Heart right ventricle (tissue), 16 donors: ENCODE results near the gene UXT. TPM values are rescaled to one million over a fixed set of nuclear protein-coding genes. Genes with fewer than 3 reads are reported as not detected.

ENCODE experiments used
- ATAC-seq, 8 donors: fragments of 200-7000 bp; cut with Tn5 transposase; one replicate each; pipeline ENCODE4 v1.9.1; 2020; ENCODE audit warnings: mild to moderate bottlenecking in 8 of 8, moderate library complexity in 8 of 8, moderate number of reproducible peaks in 1 of 8
- DNase-seq, 2 donors: peaks; one replicate each; pipeline ENCODE4 v3.0.0-alpha.2; 2020
- H3K27ac ChIP-seq, 10 donors: fragments of 200-600 bp; sonication (generic) in 2 of 10; one replicate each; pipeline versions ENCODE4 v1.5.0 to v1.8.0; 2020 to 2022; ENCODE audit warnings: mild to moderate bottlenecking in 3 of 10
- H3K27me3 ChIP-seq, 7 donors: fragments of 200-600 bp; one replicate each; pipeline ENCODE4 v1.8.0; 2021 to 2022; ENCODE audit warnings: mild to moderate bottlenecking in 2 of 7
- H3K36me3 ChIP-seq, 9 donors: fragments of 200-600 bp; sonication (generic) in 1 of 9; one replicate each; pipeline versions ENCODE4 v1.5.0 to v1.8.0; 2020 to 2022; ENCODE audit warnings: mild to moderate bottlenecking in 2 of 9
- H3K4me1 ChIP-seq, 9 donors: fragments of 200-600 bp; sonication (generic) in 1 of 9; one replicate each; pipeline versions ENCODE4 v1.5.0 to v1.8.0; 2020 to 2022; ENCODE audit warnings: mild to moderate bottlenecking in 4 of 9
- H3K4me3 ChIP-seq, 10 donors: fragments of 200-600 bp; sonication (generic) in 2 of 10; one replicate each; pipeline versions ENCODE4 v1.5.0 to v1.8.0; 2020 to 2022; ENCODE audit warnings: mild to moderate bottlenecking in 7 of 10, moderate library complexity in 2 of 10
- H3K9me3 ChIP-seq, 11 donors: fragments of 200-600 bp in 10 of 11; sonication (generic) in 2 of 11; one replicate each; pipeline versions ENCODE4 v1.5.0 to v1.8.0; 2013 to 2022; ENCODE audit warnings: mild to moderate bottlenecking in 2 of 11, control low read depth in 1 of 11, moderate library complexity in 1 of 11
- WGBS, 2 donors: extraction: QIAGEN DNeasy Blood & Tissue Kit; methylation state at CpG; one replicate each; pipeline ENCODE4 v1.1.7; 2013; ENCODE audit warnings: inconsistent platforms in 1 of 2; 5-methylcytosine and 5-hydroxymethylcytosine counted together
- intact Hi-C, 10 donors: fragments of 100-400 bp; cut with DNase I; formaldehyde crosslinking; loops; one replicate each; pipeline versions ENCODE4 v1.11.1 to v1.14.2; 2022
- polyA plus RNA-seq, 2 donors: library from polyadenylated mRNA; stranded (reverse); fragments of 200-250 nt; gene quantifications; one replicate each; pipeline ENCODE4 v1.2.3, GENCODE V29; 2013
- total RNA-seq, 10 donors: library from RNA; stranded (reverse); fragmentation: NEBNext Ultra II Directional in 3 of 10; extraction: Animal tissue kit (Norgen Biotek cat#: 25700) in 3 of 10; gene quantifications; one replicate each; pipeline versions ENCODE4 v1.2.1 to v1.2.4, GENCODE V29; 2021 to 2023
- TF ChIP-seq, protein P1 (sequence below), 9 donors: fragments of 200-600 bp; sonication (generic) in 2 of 9; IDR thresholded peaks; one replicate each; pipeline versions ENCODE4 v1.5.0 to v1.8.0; 2021 to 2022; ENCODE audit warnings: antibody characterized with exemption in 9 of 9, mild to moderate bottlenecking in 5 of 9, moderate library complexity in 1 of 9
- donor health status: Arrhythmogenic right ventricular cardiomyopathy.
- donor health status: ischemic (EF 13 %, LVEDD 7.1; RV severe dilation, severe dysfunction).
- donor health status: healthy with polysubstance abuse.
- donor health status: DM: no; HTN: yes; CAD: no.
- donor health status: DM: no; HTN: no; CAD: no.
- donor health status: ischemic (EF 25% LVEDD 6.9; RV normal size, moderate dysfunction).
- donor health status: ischemic (EF 25% LVEDD 5.7; RV mildly dilated, moderate dysfunction).
- donor health status: healthy.
- donor health status: DM: yes; HTN: yes; CAD: no.
- donor health status: Ischemic cardiomyopathy.
- donor health status: ischemic (EF 35%, LVEDD 5.7; RV mildly dilated, moderate dysfunction).
- donor health status: nonischemic (EF 11% LVEDD 7.7; RV severe dilation, severe dysfunction).
- donor health status: DM: yes; HTN: yes; CAD: no.
- donor health status: PGD.
- donor health status: ischemic (EF 29% LVEDD 5.4; RV normal size, mild dysfunction).
- donor health status: nonischemic (EF 23%, LVEDD 6.1; RV moderate dilation, normal function).

Gene UXT
- total and polyA plus RNA-seq, 12 donors: 84.1 to 242 (median 92.1) TPM

DNA sequence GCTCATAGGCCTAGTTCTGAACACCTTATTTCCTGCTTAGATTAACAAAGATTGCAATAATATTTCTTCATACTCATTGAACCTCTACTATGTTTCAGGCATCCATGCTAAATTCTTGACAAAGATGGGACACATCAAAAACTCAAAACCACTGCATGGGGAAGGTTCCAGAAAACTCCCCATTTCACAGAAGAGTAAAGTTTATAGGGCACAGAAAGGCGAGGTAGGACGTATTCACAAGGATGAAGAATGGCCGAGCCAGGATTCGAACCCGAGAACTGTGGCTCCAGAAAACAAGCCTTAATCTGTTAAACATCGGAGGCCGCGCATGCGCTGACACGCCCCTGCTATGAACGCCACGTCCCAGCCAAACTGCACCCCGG lies 688 bp downstream of the UXT start:
- TF ChIP-seq, protein P1, sequence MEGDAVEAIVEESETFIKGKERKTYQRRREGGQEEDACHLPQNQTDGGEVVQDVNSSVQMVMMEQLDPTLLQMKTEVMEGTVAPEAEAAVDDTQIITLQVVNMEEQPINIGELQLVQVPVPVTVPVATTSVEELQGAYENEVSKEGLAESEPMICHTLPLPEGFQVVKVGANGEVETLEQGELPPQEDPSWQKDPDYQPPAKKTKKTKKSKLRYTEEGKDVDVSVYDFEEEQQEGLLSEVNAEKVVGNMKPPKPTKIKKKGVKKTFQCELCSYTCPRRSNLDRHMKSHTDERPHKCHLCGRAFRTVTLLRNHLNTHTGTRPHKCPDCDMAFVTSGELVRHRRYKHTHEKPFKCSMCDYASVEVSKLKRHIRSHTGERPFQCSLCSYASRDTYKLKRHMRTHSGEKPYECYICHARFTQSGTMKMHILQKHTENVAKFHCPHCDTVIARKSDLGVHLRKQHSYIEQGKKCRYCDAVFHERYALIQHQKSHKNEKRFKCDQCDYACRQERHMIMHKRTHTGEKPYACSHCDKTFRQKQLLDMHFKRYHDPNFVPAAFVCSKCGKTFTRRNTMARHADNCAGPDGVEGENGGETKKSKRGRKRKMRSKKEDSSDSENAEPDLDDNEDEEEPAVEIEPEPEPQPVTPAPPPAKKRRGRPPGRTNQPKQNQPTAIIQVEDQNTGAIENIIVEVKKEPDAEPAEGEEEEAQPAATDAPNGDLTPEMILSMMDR (IDR thresholded peaks at IDR 0.05): no peak
- peak overlapping the region in 9 of 10 donors; percentile 46 to 80 (median 67) for H3K4me3 ChIP-seq
- no peak for ATAC-seq
- intact Hi-C loops: loop anchor here in 6 of 10 donors (10.0 kb wide), 6 partner anchors 177 to 1257 kb away; partner anchors contain the start of genes ZNF81 (in 2 of the 6), CDK16 (in 1 of the 6), PIM2 (in 1 of the 6) and SLC35A2 (in 1 of the 6)
- H3K9me3 ChIP-seq: no peaks in the 10 kb centered on the region
- peaks cover 0 to 40% (median 0%) of the 10 kb centered on the region in 9 donors for H3K36me3 ChIP-seq
- H3K27me3 ChIP-seq: no peaks in the 10 kb centered on the region
- WGBS, 2 donors: 1 to 3% methylated on average over 13 of the region's 13 CpGs
- DNase-seq: no peak
- peak overlapping the region; percentile 90 to 97 (median 93) for H3K27ac ChIP-seq
- peaks cover 0 to 13% (median 0%) of the 10 kb centered on the region in 9 donors for H3K4me1 ChIP-seq

DNA sequence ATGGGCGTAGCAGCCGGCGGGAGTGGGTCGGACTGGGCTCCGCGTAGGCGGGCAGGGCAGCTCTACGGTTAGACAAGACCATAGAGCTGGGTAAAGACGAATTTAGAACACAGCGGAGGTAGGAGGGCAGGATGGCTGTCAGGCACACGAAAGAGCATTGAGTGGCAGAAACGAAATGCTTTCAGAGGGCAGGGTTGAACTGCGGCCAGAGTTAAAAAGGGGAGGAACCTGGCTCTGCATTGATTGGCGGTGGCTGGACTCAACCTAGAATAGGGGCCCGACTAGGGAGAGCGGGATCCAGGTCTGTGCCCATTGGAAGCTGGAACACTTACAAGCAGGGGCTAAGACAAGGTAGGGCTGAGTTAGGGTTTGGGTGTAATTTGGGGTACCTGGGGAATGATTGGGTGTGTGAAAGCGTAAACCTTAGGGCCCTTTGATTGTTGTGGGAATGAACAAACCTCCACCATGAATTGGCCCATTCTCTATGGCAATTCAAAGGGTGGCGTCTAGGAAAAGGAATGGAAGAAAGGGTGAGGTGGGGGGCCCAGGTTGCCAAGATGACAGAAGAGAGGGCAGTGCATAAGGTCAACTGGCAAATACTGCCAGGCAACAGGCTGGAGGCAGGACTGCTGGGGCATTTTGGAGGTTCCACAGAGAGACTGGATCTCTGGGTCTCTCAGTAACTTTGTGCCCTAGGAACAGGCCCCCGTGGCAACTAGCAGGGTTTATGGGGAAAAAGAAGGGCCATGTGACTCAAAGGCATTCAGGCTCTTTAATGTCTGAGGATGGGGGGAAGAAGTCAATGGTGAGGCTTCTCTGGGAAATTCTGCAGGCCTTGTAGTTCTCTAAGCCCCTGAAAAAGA lies 7.7 kb downstream of the UXT start:
- DNase-seq (no peak), ATAC-seq (peak in 3 of 8 donors; percentile 35 to 66 (median 36))
- Histone ChIP-seq H3K27me3 (no peaks in the 10 kb centered on the region), H3K4me3 (peak overlapping the region in 9 of 10 donors; percentile 31 to 78 (median 68)), H3K36me3 (peaks cover 0 to 39% (median 0%) of the 10 kb centered on the region in 9 donors), H3K27ac (peak overlapping the region in 9 of 10 donors; percentile 54 to 89 (median 74)), H3K4me1 (peaks cover 0 to 29% (median 8%) of the 10 kb centered on the region in 9 donors), H3K9me3 (no peaks in the 10 kb centered on the region)
- WGBS, 2 donors: 9 to 13% methylated on average over 19 of the region's 19 CpGs
- intact Hi-C loops: loop anchor here in 6 of 10 donors (5.0 to 10.0 kb wide), 7 partner anchors 89 to 1264 kb away; partner anchors contain the start of genes ZNF81 (in 2 of the 6), ARAF (in 1 of the 6), CDK16 (in 1 of the 6) and PIM2 (in 1 of the 6)
- TF ChIP-seq, protein P1 (IDR thresholded peaks at IDR 0.05): no peak

DNA sequence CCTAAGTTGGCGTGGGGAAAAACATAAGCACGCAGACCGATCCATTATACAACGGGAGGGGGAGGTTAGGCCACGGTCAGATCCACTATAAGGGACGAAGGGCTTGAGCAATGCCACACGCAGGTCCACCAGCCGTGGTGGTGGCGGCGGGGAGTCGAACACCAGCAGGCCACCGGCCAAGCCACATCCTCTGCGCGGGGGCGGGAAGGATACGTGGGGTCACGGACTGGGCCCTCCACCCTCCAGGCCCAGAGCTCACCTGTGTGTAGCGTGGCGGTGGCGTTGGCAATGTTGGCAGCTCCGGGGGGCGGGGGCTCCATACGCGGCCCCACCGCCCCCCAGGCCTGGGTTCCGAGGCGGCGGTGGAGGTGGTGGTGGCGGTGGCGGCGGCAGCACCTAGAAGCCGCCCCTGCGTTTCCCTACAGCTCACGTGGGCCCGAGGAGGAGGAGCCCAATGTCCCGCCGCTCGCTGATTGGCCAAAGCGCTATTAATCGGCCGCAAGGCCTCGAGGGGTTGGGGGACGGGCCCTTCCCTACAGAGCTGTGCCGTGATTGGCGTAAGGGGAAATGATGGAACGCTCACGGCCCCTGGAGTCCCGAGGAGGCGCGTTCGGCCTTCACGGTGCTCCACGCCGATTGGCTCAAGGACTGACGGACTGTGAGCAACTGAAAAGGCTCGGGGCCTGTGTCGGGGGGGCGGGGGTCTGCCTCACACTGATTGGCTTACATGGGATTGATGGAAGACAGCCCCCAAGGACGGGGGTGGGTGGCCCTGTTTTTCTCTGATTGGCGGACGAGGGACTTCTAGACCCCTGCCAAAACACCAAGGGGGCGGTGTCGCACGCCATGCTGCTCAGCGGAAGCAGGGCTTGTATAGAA lies 8.6 kb downstream of the UXT start, which contains the start of gene ELK1:
Gene ELK1 (minus strand): TSS at position 400 of the 879 bp plus-strand sequence. CDS start 9,122 bp downstream, outside the sequence.
- Histone ChIP-seq H3K4me1 (peaks cover 0 to 29% (median 8%) of the 10 kb centered on the region in 9 donors), H3K9me3 (no peaks in the 10 kb centered on the region), H3K27me3 (no peaks in the 10 kb centered on the region), H3K27ac (peak within 1 kb of the TSS; percentile 40 to 89 (median 82)), H3K36me3 (peaks cover 0 to 31% (median 0%) of the 10 kb centered on the region in 9 donors), H3K4me3 (peak within 1 kb of the TSS; percentile 46 to 78 (median 68))
- TF ChIP-seq, protein P1 (IDR thresholded peaks at IDR 0.05): peak in 1 of 9 donors; percentile 3
- DNase-seq (peak; percentile 91 to 96), ATAC-seq (peak; percentile 95 to 98 (median 97))
- 1% methylated on average over 35 to 64 of the region's 65 CpGs for WGBS, 2 donors
- intact Hi-C loops: loop anchor here in 6 of 10 donors (5.0 to 10.0 kb wide), 7 partner anchors 88 to 1264 kb away; partner anchors contain the start of genes ZNF81 (in 2 of the 6), ARAF (in 1 of the 6), CDK16 (in 1 of the 6) and PIM2 (in 1 of the 6)
